Kidney (tissue), 14 donors: ENCODE data around the gene TC2N. TPM values are rescaled to one million over a fixed set of nuclear protein-coding genes. Genes with fewer than 3 reads are reported as not detected.

Experiments used
- DNase-seq, 5 donors: peaks; one replicate each; pipeline ENCODE4 v3.0.0-alpha.2; 2013 to 2020
- FAIRE-seq: peaks from 2 replicates; lab custom pipeline; 2012; peaks lifted over from hg19 to GRCh38; lab: Jason Lieb, UNC
- H3K27ac ChIP-seq, 2 donors: one replicate each; pipeline ENCODE4 v1.7.0; 2013; ENCODE audit warnings: low read depth in 2 of 2, low read length in 2 of 2, inconsistent platforms in 1 of 2
- H3K27me3 ChIP-seq: one replicate; pipeline ENCODE4 v1.7.1; 2013; ENCODE audit warnings: low read length, inconsistent platforms; ENCODE audit not compliant: control insufficient read depth, insufficient read depth
- H3K36me3 ChIP-seq, 3 donors: one replicate each; pipeline versions ENCODE4 v1.7.0 to v1.7.1; 2013; ENCODE audit warnings: low read length in 3 of 3, control low read depth in 1 of 3, inconsistent platforms in 1 of 3; ENCODE audit not compliant: insufficient read depth in 3 of 3, control insufficient read depth in 2 of 3
- H3K4me1 ChIP-seq, 3 donors: one replicate each; pipeline versions ENCODE4 v1.7.0 to v1.7.1; 2013; ENCODE audit warnings: low read length in 3 of 3, inconsistent platforms in 1 of 3, low read depth in 1 of 3; ENCODE audit not compliant: control insufficient read depth in 2 of 3, insufficient read depth in 2 of 3
- H3K4me3 ChIP-seq, 3 donors: one replicate each; pipeline versions ENCODE4 v1.7.0 to v1.8.1; 2013; ENCODE audit warnings: low read length in 3 of 3, control low read depth in 1 of 3, inconsistent platforms in 1 of 3
- H3K9ac ChIP-seq, 3 donors: one replicate each; pipeline versions ENCODE4 v1.7.0 to v1.7.1; 2013; ENCODE audit warnings: low read length in 3 of 3, control low read depth in 1 of 3, inconsistent platforms in 1 of 3
- H3K9me3 ChIP-seq, 3 donors: one replicate each; pipeline versions ENCODE4 v1.7.0 to v1.7.1; 2013; ENCODE audit warnings: low read length in 3 of 3, control low read depth in 1 of 3, inconsistent platforms in 1 of 3; ENCODE audit not compliant: control insufficient read depth in 2 of 3, insufficient read depth in 1 of 3
- intact Hi-C: fragments of 100-400 bp; cut with DNase I; formaldehyde crosslinking; loops from one replicate; pipeline ENCODE4 v1.11.1; 2022
- polyA plus RNA-seq: library from polyadenylated mRNA; stranded (reverse); fragments of 350-450 nt; fragmentation: Illumina TruSeq; extraction: RNeasy Lipid Tissue Mini Kit (QIAGEN cat#74804); gene quantifications from one replicate; pipeline ENCODE4 v1.2.3, GENCODE V29; 2014; ENCODE audit warnings: low read depth, low replicate concordance; ENCODE audit not compliant: insufficient read depth
- total RNA-seq: library from RNA; stranded (reverse); fragmentation: NEBNext Ultra II Directional; extraction: Animal tissue kit (Norgen Biotek cat#: 25700); gene quantifications from one replicate; pipeline ENCODE4 v1.2.1, GENCODE V29; 2021
- TF ChIP-seq, protein P1 (sequence below): IDR thresholded peaks from 3 replicates; pipeline ENCODE4 v1.5.1; 2012; ENCODE audit warnings: mild to moderate bottlenecking, moderate library complexity, borderline replicate concordance; ENCODE audit not compliant: insufficient read depth; ENCODE audit errors: extremely low read depth
- donor health status: control.
- donor health status: control.
- donor health status: control.
- donor health status: control.
- donor health status: control.
- donor health status: DM: yes; HTN: yes; CAD: no.
- donor health status: Normal renal cell carcinoma (clear cell type).

Gene TC2N
- total and polyA plus RNA-seq, 2 donors from 2014 or later: 5.8 to 39.7 TPM

GRCh38 chr14:91882776-91883175, 15.4 kb upstream of the TC2N start:
- TF ChIP-seq, protein P1, sequence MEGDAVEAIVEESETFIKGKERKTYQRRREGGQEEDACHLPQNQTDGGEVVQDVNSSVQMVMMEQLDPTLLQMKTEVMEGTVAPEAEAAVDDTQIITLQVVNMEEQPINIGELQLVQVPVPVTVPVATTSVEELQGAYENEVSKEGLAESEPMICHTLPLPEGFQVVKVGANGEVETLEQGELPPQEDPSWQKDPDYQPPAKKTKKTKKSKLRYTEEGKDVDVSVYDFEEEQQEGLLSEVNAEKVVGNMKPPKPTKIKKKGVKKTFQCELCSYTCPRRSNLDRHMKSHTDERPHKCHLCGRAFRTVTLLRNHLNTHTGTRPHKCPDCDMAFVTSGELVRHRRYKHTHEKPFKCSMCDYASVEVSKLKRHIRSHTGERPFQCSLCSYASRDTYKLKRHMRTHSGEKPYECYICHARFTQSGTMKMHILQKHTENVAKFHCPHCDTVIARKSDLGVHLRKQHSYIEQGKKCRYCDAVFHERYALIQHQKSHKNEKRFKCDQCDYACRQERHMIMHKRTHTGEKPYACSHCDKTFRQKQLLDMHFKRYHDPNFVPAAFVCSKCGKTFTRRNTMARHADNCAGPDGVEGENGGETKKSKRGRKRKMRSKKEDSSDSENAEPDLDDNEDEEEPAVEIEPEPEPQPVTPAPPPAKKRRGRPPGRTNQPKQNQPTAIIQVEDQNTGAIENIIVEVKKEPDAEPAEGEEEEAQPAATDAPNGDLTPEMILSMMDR: no peak
- H3K4me3 ChIP-seq: no peak overlapping the region
- DNase-seq (no peak), FAIRE-seq (no peak)
- H3K9ac ChIP-seq: no peak overlapping the region
- H3K9me3 ChIP-seq: no peaks in the 10 kb centered on the region
- H3K27me3 ChIP-seq: no peaks in the 10 kb centered on the region
- H3K4me1 ChIP-seq: peaks cover 0 to 7% (median 0%) of the 10 kb centered on the region in 3 donors
- no peak overlapping the region for H3K27ac ChIP-seq
- peaks cover 0 to 11% (median 0%) of the 10 kb centered on the region in 3 donors for H3K36me3 ChIP-seq
- intact Hi-C loops: no loop called here

GRCh38 chr14:91882369-91882768, 15.0 kb upstream of the TC2N start:
- H3K9me3 ChIP-seq: no peaks in the 10 kb centered on the region
- peaks cover 0 to 7% (median 0%) of the 10 kb centered on the region in 3 donors for H3K4me1 ChIP-seq
- H3K9ac ChIP-seq: no peak overlapping the region
- H3K27ac ChIP-seq: no peak overlapping the region
- no peak for FAIRE-seq
- intact Hi-C loops: no loop called here
- peak in 1 of 5 donors; percentile 55 for DNase-seq
- TF ChIP-seq, protein P1: no peak
- H3K4me3 ChIP-seq: no peak overlapping the region
- H3K36me3 ChIP-seq: peaks cover 0 to 13% (median 0%) of the 10 kb centered on the region in 3 donors
- no peaks in the 10 kb centered on the region for H3K27me3 ChIP-seq

DNA sequence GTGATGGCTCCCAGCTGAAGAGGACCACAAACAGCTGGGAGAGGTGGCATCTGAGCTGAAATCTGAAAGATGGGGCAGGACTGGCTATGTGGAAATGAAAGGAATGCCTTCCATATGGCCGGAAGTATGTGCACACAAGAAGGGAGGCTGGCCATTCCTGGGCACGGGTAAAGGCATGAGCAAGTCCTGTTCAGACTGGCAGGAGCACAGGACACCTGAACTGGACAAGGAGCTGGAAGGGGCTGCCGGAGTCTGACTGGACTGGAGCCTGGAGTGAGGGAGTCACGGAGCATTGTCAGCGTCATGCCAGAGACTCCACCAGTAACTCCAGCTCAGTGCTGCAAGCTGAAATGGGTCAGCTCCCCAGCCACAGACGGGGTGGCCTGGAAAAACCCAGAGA, 11.9 kb upstream of the TC2N start:
- TF ChIP-seq, protein P1: no peak
- no peaks in the 10 kb centered on the region for H3K4me1 ChIP-seq
- H3K9me3 ChIP-seq: no peaks in the 10 kb centered on the region
- H3K36me3 ChIP-seq: peaks cover 0 to 20% (median 2%) of the 10 kb centered on the region in 3 donors
- peak in 1 of 5 donors; percentile 42 for DNase-seq
- no peaks in the 10 kb centered on the region for H3K27me3 ChIP-seq
- H3K9ac ChIP-seq: no peak overlapping the region
- no peak overlapping the region for H3K4me3 ChIP-seq
- no peak for FAIRE-seq
- intact Hi-C loops: no loop called here
- no peak overlapping the region for H3K27ac ChIP-seq

DNA sequence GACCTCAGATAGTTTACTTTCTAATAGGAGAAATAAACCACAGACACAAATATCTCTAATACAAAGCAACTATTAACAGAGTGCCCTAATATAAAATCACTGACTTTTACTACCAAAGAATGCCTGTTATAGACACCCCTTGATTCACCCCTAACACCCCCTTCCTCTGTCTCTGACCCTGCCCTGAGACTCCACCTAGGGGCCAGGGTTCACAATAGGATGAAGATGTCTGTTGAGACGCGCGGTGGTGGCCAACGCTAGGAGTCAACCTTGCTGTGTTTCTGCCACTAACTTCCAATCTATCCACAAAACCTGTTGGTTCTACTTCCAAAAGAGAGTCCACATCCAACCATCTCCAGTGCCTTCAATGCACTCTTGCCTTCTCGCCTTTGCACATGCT, 10.9 kb upstream of the TC2N start:
- FAIRE-seq (no peak), DNase-seq (peak in 1 of 5 donors; percentile 22)
- H3K9me3 ChIP-seq: no peaks in the 10 kb centered on the region
- H3K4me1 ChIP-seq: peaks cover 0 to 5% (median 0%) of the 10 kb centered on the region in 3 donors
- TF ChIP-seq, protein P1: no peak
- H3K27ac ChIP-seq: no peak overlapping the region
- H3K27me3 ChIP-seq: no peaks in the 10 kb centered on the region
- no peak overlapping the region for H3K9ac ChIP-seq
- intact Hi-C loops: no loop called here
- H3K36me3 ChIP-seq: peaks cover 2 to 20% (median 2%) of the 10 kb centered on the region in 3 donors
- no peak overlapping the region for H3K4me3 ChIP-seq
